HG02588 (cell line): ENCODE measurements around the gene CHST8.
"Not testable (repeated sequence)": the region's sequence is repeated elsewhere in the genome, so short reads cannot be mapped to it uniquely, and the experiment has no call there.

ENCODE experiments used
- ATAC-seq: cut with Tn5 transposase; IDR thresholded peaks from one replicate; pipeline ENCODE4 v1.9.1; 2021; ENCODE audit warnings: mild to moderate bottlenecking, moderate library complexity; ENCODE audit not compliant: unreplicated experiment

CHST8 gene

GRCh38 chr19:33688171-33688992, 66.6 kb downstream of the CHST8 start:
- no peak for ATAC-seq

GRCh38 chr19:33689138-33689746, 67.5 kb downstream of the CHST8 start:
- no peak for ATAC-seq

GRCh38 chr19:33689868-33690267, 68.1 kb downstream of the CHST8 start:
- no peak for ATAC-seq

GRCh38 chr19:33690378-33691029, 68.8 kb downstream of the CHST8 start:
- no peak for ATAC-seq

- ATAC-seq, result no peak
These were observed 69.3 kb downstream of the CHST8 start for GRCh38 chr19:33691030-33691427.

GRCh38 chr19:33691736-33692135, 70.0 kb downstream of the CHST8 start:
- ATAC-seq, result no peak

- no peak for ATAC-seq
These were observed 71.9 kb downstream of the CHST8 start for GRCh38 chr19:33693678-33694077.

GRCh38 chr19:33695547-33695946, 73.8 kb downstream of the CHST8 start:
- not testable (repeated sequence) for ATAC-seq

GRCh38 chr19:33697766-33698165, 76.0 kb downstream of the CHST8 start:
- ATAC-seq, result no peak

GRCh38 chr19:33698576-33699435, 77.1 kb downstream of the CHST8 start:
- no peak for ATAC-seq

- no peak for ATAC-seq
These were observed 78.1 kb downstream of the CHST8 start for GRCh38 chr19:33699754-33700407.

- ATAC-seq, result no peak
These were observed 78.8 kb downstream of the CHST8 start for GRCh38 chr19:33700408-33701013.

- no peak for ATAC-seq
These were observed 79.8 kb downstream of the CHST8 start for GRCh38 chr19:33701565-33701964.

GRCh38 chr19:33702606-33703437, 81.1 kb downstream of the CHST8 start:
- no peak for ATAC-seq

GRCh38 chr19:33703438-33703750, 81.6 kb downstream of the CHST8 start:
- no peak for ATAC-seq

- ATAC-seq, result no peak
These were observed 82.1 kb downstream of the CHST8 start for GRCh38 chr19:33703821-33704220.

GRCh38 chr19:33704271-33704670, 82.5 kb downstream of the CHST8 start:
- no peak for ATAC-seq

- no peak for ATAC-seq
These were observed 83.5 kb downstream of the CHST8 start for GRCh38 chr19:33705090-33705847.

GRCh38 chr19:33705860-33706259, 84.1 kb downstream of the CHST8 start:
- ATAC-seq, result no peak
